Erythroblast (primary cell): ENCODE results near the gene MOB1B.

Source experiments
- GATA1 ChIP-seq: IDR thresholded peaks from 2 replicates; pipeline ENCODE4 v1.6.1; 2011; ENCODE audit warnings: low read depth, mild to moderate bottlenecking, control low read depth, low read length, moderate library complexity
- POLR2A ChIP-seq: IDR thresholded peaks from 2 replicates; pipeline ENCODE4 v1.6.1; 2011; ENCODE audit warnings: mild to moderate bottlenecking, low read length

GRCh38 chr4:70925899-70926635, 23.9 kb downstream of the MOB1B start:
- no peak for TF ChIP-seq POLR2A
- TF ChIP-seq GATA1 = no peak
